ENCODE measurements around the gene EYA2. TPM values are rescaled to one million over a fixed set of nuclear protein-coding genes. Genes with fewer than 3 reads are reported as not detected.

EYA2 gene
- total RNA-seq, 1 donor: not detected

DNA sequence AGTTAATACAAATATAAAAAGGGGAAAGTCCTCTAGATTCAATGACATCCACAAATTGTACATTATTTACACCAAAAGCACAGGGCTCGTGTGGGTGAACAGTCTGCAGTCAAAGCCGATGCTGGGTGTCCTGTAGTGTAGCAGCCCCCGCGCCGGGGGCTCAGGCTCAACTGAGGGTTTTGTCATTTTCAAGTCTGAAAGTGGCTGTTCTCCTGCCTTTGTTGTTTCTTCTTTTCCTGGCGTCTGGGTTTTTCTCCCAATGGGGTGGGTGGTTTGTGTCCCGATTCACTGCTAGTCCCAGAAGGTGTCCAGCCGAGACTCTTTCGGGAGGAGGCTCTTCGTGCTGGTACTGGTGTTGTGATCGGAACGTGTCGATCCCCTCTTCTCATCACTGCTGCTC is 315.8 kb downstream of the EYA2 start:
- no peak overlapping the region for H3K4me3 ChIP-seq (ENCODE audit: low read depth, low read length)
- TF ChIP-seq, protein P1, sequence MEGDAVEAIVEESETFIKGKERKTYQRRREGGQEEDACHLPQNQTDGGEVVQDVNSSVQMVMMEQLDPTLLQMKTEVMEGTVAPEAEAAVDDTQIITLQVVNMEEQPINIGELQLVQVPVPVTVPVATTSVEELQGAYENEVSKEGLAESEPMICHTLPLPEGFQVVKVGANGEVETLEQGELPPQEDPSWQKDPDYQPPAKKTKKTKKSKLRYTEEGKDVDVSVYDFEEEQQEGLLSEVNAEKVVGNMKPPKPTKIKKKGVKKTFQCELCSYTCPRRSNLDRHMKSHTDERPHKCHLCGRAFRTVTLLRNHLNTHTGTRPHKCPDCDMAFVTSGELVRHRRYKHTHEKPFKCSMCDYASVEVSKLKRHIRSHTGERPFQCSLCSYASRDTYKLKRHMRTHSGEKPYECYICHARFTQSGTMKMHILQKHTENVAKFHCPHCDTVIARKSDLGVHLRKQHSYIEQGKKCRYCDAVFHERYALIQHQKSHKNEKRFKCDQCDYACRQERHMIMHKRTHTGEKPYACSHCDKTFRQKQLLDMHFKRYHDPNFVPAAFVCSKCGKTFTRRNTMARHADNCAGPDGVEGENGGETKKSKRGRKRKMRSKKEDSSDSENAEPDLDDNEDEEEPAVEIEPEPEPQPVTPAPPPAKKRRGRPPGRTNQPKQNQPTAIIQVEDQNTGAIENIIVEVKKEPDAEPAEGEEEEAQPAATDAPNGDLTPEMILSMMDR (IDR thresholded peaks at IDR 0.05; ENCODE audit: insufficient read depth, low read depth, low read length): no peak
- DNase-seq (ENCODE audit: low read depth): no peak

DNA sequence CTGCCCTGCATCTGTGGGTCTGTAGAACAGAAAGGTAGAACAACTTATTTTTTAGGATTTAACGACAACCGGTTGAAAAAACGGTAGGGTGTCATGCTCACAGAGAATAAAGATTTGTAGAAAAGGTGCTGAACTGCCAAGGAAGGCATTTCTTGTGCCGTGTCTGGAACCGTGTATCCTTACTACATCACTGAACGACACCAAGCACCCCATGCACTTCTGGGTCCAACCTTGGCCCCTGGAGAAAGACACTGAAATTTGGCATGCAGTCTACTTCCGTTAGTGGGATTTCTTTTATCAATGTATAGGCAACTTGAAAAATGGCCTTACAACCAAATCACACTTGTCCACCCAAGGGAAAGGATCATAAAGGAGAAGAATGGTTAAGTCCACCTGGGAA is 316.4 kb downstream of the EYA2 start:
- TF ChIP-seq, protein P1 (IDR thresholded peaks at IDR 0.05; ENCODE audit: insufficient read depth, low read depth, low read length): no peak
- no peak overlapping the region for H3K4me3 ChIP-seq (ENCODE audit: low read depth, low read length)
- no peak for DNase-seq (ENCODE audit: low read depth)

DNA sequence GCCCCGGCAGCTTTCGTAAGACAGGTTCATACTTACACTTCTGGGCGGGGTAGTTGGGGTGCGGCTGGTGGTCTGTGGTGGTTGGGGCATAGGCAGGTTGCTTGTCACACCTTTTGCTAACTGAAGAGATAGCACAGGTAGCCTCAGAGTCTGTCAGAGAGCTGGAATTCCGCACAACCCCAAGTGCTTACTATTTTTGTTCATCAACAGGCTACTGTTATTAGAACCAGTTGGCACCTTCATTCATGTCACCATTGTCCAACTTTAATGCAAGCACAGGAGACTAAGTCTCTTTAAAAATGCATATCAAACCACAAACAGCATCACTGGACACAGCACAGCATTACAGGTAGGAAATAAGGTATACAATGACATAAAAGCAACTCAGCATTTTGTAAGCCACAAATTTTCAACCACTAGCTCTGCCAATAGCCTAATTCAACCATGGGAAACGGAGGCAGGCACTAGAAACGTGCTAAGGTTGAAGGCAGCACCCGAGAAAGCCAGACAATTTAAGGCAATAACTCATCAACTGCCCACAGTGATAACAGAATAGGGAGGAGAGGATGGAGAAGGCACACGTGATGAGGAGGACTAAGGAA is 318.1 kb downstream of the EYA2 start:
- no peak overlapping the region for H3K4me3 ChIP-seq (ENCODE audit: low read depth, low read length)
- TF ChIP-seq, protein P1 (IDR thresholded peaks at IDR 0.05; ENCODE audit: insufficient read depth, low read depth, low read length): no peak
- no peak for DNase-seq (ENCODE audit: low read depth)

DNA sequence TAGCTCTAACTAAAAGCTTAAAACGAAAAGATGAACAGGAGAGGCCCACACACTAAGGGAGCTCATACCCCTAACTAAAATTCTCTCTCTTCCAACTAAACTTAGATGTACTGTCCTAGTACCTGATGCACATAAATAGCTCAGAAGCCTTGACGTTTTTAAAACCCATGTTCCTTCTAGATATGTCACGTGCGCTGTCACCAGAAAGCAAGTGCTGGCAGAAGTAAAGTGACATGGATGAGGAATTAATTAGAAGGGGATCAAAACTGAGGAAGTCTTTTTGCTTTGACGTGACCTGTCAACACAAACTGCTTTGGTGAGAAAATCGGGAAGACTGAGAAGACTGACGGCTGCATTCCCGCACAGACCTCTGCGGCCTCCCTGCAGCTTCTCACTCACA is 319.3 kb downstream of the EYA2 start:
- DNase-seq (ENCODE audit: low read depth): no peak
- TF ChIP-seq, protein P1 (IDR thresholded peaks at IDR 0.05; ENCODE audit: insufficient read depth, low read depth, low read length): no peak
- no peak overlapping the region for H3K4me3 ChIP-seq (ENCODE audit: low read depth, low read length)

DNA sequence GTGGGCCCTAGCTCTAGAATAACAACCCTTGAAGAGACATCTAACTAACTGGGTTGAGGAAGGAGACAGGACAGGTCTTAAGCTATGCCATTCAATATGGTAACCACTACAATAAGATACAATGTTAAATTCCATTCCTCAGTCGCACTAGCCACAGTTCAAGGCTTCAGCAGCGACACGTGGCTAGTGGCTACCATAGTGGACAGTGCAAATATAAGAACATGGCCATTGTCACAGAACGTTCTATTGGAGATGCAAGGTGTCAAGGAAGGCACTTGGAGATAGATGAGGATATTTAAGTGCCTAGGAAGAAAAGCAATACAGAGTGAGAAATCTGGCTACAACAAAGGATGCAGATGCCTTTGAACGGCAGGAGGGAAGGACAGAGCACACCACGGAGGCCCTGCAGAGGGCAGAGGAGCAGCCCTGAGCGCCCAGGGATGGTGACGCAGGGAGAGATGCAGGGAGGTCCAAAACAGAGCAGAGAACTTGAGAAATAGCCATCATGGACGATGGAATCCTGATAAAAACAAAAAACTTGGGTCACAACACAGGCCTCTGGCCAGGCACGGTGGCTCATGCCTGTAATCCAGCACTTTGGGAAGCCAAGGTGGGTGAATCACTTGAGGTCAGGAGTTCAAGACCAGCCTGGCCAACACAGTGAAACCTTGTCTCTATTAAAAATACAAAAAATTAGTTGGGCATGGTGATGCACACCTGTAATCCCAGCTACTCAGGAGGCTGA is 321.2 kb downstream of the EYA2 start:
- TF ChIP-seq, protein P1 (IDR thresholded peaks at IDR 0.05; ENCODE audit: insufficient read depth, low read depth, low read length): no peak
- no peak overlapping the region for H3K4me3 ChIP-seq (ENCODE audit: low read depth, low read length)
- DNase-seq (ENCODE audit: low read depth): no peak

DNA sequence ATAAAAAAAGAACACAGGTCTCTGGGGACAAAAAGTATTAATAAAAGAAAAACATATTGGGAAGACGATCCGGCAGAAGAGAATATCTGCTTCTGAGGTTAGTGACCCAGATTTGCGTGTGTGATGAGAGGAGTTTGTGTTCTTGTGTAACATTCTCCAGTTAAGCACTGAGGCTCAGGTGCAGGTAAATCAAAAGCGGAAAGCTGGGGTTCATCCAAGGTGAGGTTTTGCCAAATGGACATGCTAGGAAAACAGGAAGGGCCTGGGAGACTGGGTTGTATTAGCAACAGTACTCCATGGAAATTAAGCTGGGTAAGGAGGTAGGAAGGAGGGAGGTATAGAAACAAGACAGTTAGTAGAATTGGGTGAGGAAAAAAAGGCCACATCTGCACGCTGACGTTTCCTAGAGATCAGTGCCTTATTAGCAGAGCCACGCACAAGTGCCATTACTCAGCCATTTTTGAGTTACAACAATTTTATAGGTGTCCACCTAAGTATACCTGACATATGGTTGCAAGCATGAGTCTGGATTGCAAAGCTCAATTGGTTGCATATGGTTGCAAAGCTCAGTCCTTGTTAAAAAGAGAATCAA is 322.3 kb downstream of the EYA2 start:
- no peak for DNase-seq (ENCODE audit: low read depth)
- H3K4me3 ChIP-seq (ENCODE audit: low read depth, low read length): no peak overlapping the region
- TF ChIP-seq, protein P1 (IDR thresholded peaks at IDR 0.05; ENCODE audit: insufficient read depth, low read depth, low read length): no peak
